H9 (cell line): Measurements from ENCODE around the gene ARID1B. TPM values are rescaled to one million over a fixed set of nuclear protein-coding genes. Genes with fewer than 3 reads are reported as not detected.

Experiments used
- DNase-seq: peaks from one replicate; pipeline ENCODE4 v3.0.0-alpha.2; 2017
- H2AFZ ChIP-seq: one replicate; pipeline ENCODE4 v1.6.1; 2013; ENCODE audit warnings: mild to moderate bottlenecking, low read length, control low read depth, moderate library complexity
- H2AK5ac ChIP-seq: 2 replicates; pipeline ENCODE4 v1.6.1; 2013; ENCODE audit warnings: low read length, control low read depth, mixed read lengths; ENCODE audit not compliant: insufficient read length
- H2BK120ac ChIP-seq: one replicate; pipeline ENCODE4 v1.6.1; 2013; ENCODE audit warnings: low read depth, mild to moderate bottlenecking, low read length, control low read depth, inconsistent platforms; ENCODE audit not compliant: poor library complexity, severe bottlenecking
- H2BK12ac ChIP-seq: 2 replicates; pipeline ENCODE4 v1.6.1; 2013; ENCODE audit warnings: low read length, control low read depth, mixed read lengths, low read depth; ENCODE audit not compliant: insufficient read length
- H2BK15ac ChIP-seq: 2 replicates; pipeline ENCODE4 v1.6.1; 2013; ENCODE audit warnings: low read depth, low read length, control low read depth
- H2BK20ac ChIP-seq: one replicate; pipeline ENCODE4 v1.6.1; 2013; ENCODE audit warnings: low read depth, mild to moderate bottlenecking, low read length, control low read depth, inconsistent platforms; ENCODE audit not compliant: poor library complexity, severe bottlenecking
- H2BK5ac ChIP-seq: 2 replicates; pipeline ENCODE4 v1.6.1; 2013; ENCODE audit warnings: low read length, control low read depth, mixed read lengths; ENCODE audit not compliant: insufficient read length
- H3K14ac ChIP-seq: 2 replicates; pipeline ENCODE4 v1.6.1; 2013; ENCODE audit warnings: low read length, control low read depth; ENCODE audit not compliant: insufficient read depth
- H3K18ac ChIP-seq: 2 replicates; pipeline ENCODE4 v1.6.1; 2013; ENCODE audit warnings: low read depth, mild to moderate bottlenecking, mixed read lengths, low read length, control low read depth; ENCODE audit not compliant: insufficient read length
- H3K23ac ChIP-seq: 2 replicates; pipeline ENCODE4 v1.6.1; 2013; ENCODE audit warnings: low read length, control low read depth, mixed read lengths, low read depth; ENCODE audit not compliant: insufficient read length
- H3K23me2 ChIP-seq: 2 replicates; pipeline ENCODE4 v1.6.1; 2013; ENCODE audit warnings: low read depth, mild to moderate bottlenecking, mixed read lengths, low read length, control low read depth; ENCODE audit not compliant: insufficient read length, poor library complexity, severe bottlenecking
- H3K27ac ChIP-seq: 2 replicates; pipeline ENCODE4 v1.5.1; 2013; ENCODE audit warnings: low read length, control low read depth, mixed read lengths, low read depth; ENCODE audit not compliant: insufficient read length
- H3K27me3 ChIP-seq: 2 replicates; pipeline ENCODE4 v1.6.1; 2013; ENCODE audit warnings: low read length, control low read depth, inconsistent platforms; ENCODE audit not compliant: insufficient read depth
- H3K4ac ChIP-seq: 2 replicates; pipeline ENCODE4 v1.6.1; 2013; ENCODE audit warnings: low read depth, mild to moderate bottlenecking, control low read depth, inconsistent platforms, low read length, moderate library complexity
- H3K4me1 ChIP-seq: 2 replicates; pipeline ENCODE4 v1.6.1; 2013; ENCODE audit warnings: low read length, control low read depth, inconsistent platforms; ENCODE audit not compliant: insufficient read depth
- H3K4me2 ChIP-seq: 2 replicates; pipeline ENCODE4 v1.6.1; 2013; ENCODE audit warnings: low read length, control low read depth, mixed read lengths; ENCODE audit not compliant: insufficient read length, insufficient read depth
- H3K56ac ChIP-seq: 2 replicates; pipeline ENCODE4 v1.6.1; 2013; ENCODE audit warnings: low read depth, mild to moderate bottlenecking, mixed read lengths, low read length, control low read depth; ENCODE audit not compliant: insufficient read length
- H3K79me1 ChIP-seq: 2 replicates; pipeline ENCODE4 v1.6.1; 2013; ENCODE audit warnings: low read depth, mild to moderate bottlenecking, moderate library complexity, low read length, control low read depth, inconsistent platforms; ENCODE audit not compliant: insufficient read depth, poor library complexity, severe bottlenecking
- H3K79me2 ChIP-seq: 2 replicates; pipeline ENCODE4 v1.6.1; 2013; ENCODE audit warnings: low read length, control low read depth, inconsistent platforms; ENCODE audit not compliant: insufficient read depth
- H3K9ac ChIP-seq: 2 replicates; pipeline ENCODE4 v1.6.1; 2013; ENCODE audit warnings: low read length, control low read depth, mixed read lengths; ENCODE audit not compliant: insufficient read length; ENCODE audit errors: extremely low read depth
- H3K9me3 ChIP-seq: one replicate; pipeline ENCODE4 v1.6.1; 2013; ENCODE audit warnings: low read depth, low read length, inconsistent platforms; ENCODE audit not compliant: control insufficient read depth
- H3T11ph ChIP-seq: one replicate; pipeline ENCODE4 v1.6.1; 2013; ENCODE audit warnings: mild to moderate bottlenecking, low read length, control low read depth, inconsistent platforms
- H4K20me1 ChIP-seq: one replicate; pipeline ENCODE4 v1.6.1; 2013; ENCODE audit not compliant: control insufficient read depth, insufficient read length, insufficient read depth
- H4K5ac ChIP-seq: 2 replicates; pipeline ENCODE4 v1.6.1; 2013; ENCODE audit warnings: low read depth, mild to moderate bottlenecking, mixed read lengths, low read length, control low read depth; ENCODE audit not compliant: insufficient read length
- H4K8ac ChIP-seq: replicated peaks from 2 replicates; pipeline ENCODE4 v1.6.1; 2013; ENCODE audit warnings: low read length, control low read depth, mixed read lengths, low read depth; ENCODE audit not compliant: insufficient read length
- H4K91ac ChIP-seq: 2 replicates; pipeline ENCODE4 v1.6.1; 2013; ENCODE audit warnings: low read depth, mild to moderate bottlenecking, moderate library complexity, mixed read lengths, low read length, control low read depth; ENCODE audit not compliant: insufficient read length
- H3K27ac Mint-ChIP-seq, 3 experiments: 2 replicates in 2 of 3; 3 replicates in 1 of 3; pipeline ENCODE4 v1.8.0; 2020 to 2021; ENCODE audit warnings: mixed read lengths in 3 of 3, mild to moderate bottlenecking in 1 of 3, moderate library complexity in 1 of 3
- H3K27me3 Mint-ChIP-seq: 2 replicates; pipeline ENCODE4 v1.8.0; 2021; ENCODE audit warnings: low read depth, mild to moderate bottlenecking, moderate library complexity, mixed read lengths
- H3K36me3 Mint-ChIP-seq, 3 experiments: 2 replicates in 2 of 3; 3 replicates in 1 of 3; pipeline ENCODE4 v1.8.0; 2020 to 2021; ENCODE audit warnings: low read depth in 3 of 3, mixed read lengths in 3 of 3; ENCODE audit not compliant: insufficient read depth in 1 of 3
- H3K4me1 Mint-ChIP-seq, 2 experiments: 2 replicates each; pipeline ENCODE4 v1.8.0; 2020; ENCODE audit warnings: mixed read lengths in 2 of 2
- H3K4me3 Mint-ChIP-seq, 2 experiments: 2 replicates in 1 of 2; 3 replicates in 1 of 2; pipeline ENCODE4 v1.8.0; 2020 to 2021; ENCODE audit warnings: mild to moderate bottlenecking in 2 of 2, mixed read lengths in 2 of 2, moderate library complexity in 1 of 2
- H3K9me3 Mint-ChIP-seq, 2 experiments: 2 replicates in 1 of 2; 3 replicates in 1 of 2; pipeline ENCODE4 v1.8.0; 2020; ENCODE audit warnings: mild to moderate bottlenecking in 2 of 2, mixed read lengths in 2 of 2, moderate library complexity in 1 of 2
- WGBS: extraction: QIAGEN DNeasy Blood & Tissue Kit; methylation state at CpG from one replicate; pipeline ENCODE4 v1.1.7; 2013; ENCODE audit warnings: missing lambda C conversion rate, low lambda C conversion rate, mixed read lengths; ENCODE audit not compliant: insufficient read length; ENCODE audit errors: extremely low coverage; 5-methylcytosine and 5-hydroxymethylcytosine counted together
- total RNA-seq: library from RNA; stranded (reverse); gene quantifications from 2 replicates; pipeline ENCODE4 v1.2.1, GENCODE V29; 2021
- TF ChIP-seq, protein P1 (sequence below): fragments of 200-600 bp; sonication (generic); conservative IDR thresholded peaks from 3 replicates; pipeline ENCODE4 v1.8.0; 2021; ENCODE audit warnings: antibody characterized with exemption, mild to moderate bottlenecking

The ARID1B gene
- total RNA-seq, 1 experiment from 2014 or later = 88.2 TPM

DNA sequence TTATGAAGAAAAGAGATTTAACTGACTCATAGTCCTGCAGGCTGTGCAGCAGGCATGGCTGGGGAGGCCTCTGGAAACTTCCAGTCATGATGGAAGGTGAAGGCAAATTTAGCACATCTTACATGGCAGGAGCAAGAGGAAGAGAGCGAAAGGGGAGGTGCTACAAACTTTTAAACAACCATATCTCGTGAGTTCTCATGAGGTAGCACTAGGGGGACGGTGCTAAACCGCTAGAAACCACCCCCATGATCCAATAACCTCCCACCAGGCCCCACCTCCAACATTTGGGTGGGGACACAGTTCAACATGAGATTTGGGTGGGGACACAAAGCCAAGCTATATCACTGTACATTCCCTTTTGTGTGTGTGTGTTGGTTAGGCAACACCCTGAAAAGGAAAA, 336.2 kb downstream of the ARID1B start:
- DNase-seq = no peak
- TF ChIP-seq, protein P1, sequence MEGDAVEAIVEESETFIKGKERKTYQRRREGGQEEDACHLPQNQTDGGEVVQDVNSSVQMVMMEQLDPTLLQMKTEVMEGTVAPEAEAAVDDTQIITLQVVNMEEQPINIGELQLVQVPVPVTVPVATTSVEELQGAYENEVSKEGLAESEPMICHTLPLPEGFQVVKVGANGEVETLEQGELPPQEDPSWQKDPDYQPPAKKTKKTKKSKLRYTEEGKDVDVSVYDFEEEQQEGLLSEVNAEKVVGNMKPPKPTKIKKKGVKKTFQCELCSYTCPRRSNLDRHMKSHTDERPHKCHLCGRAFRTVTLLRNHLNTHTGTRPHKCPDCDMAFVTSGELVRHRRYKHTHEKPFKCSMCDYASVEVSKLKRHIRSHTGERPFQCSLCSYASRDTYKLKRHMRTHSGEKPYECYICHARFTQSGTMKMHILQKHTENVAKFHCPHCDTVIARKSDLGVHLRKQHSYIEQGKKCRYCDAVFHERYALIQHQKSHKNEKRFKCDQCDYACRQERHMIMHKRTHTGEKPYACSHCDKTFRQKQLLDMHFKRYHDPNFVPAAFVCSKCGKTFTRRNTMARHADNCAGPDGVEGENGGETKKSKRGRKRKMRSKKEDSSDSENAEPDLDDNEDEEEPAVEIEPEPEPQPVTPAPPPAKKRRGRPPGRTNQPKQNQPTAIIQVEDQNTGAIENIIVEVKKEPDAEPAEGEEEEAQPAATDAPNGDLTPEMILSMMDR = no peak
- Histone ChIP-seq H3K18ac (no peak overlapping the region), H4K5ac (no peak overlapping the region), H3K4me2 (no peak overlapping the region), H4K20me1 (no peaks in the 10 kb centered on the region), H3K27ac (no peak overlapping the region), H2BK15ac (no peak overlapping the region), H3K27me3 (no peaks in the 10 kb centered on the region), H3K23me2 (no peaks in the 10 kb centered on the region), H2BK120ac (no peak overlapping the region), H3K4ac (no peak overlapping the region), H2BK20ac (no peak overlapping the region), H3K79me2 (no peaks in the 10 kb centered on the region), H3K9me3 (no peaks in the 10 kb centered on the region), H3K4me1 (no peaks in the 10 kb centered on the region; the same call in 1 of the 2 replicates), H2BK5ac (no peak overlapping the region), H2AK5ac (no peak overlapping the region), H3K56ac (no peak overlapping the region), H3T11ph (no peak overlapping the region), H3K14ac (no peak overlapping the region), H4K8ac (no peak overlapping the region), H2BK12ac (no peak overlapping the region), H4K91ac (no peak overlapping the region), H3K79me1 (peaks cover 4% of the 10 kb centered on the region), H2AFZ (no peak overlapping the region), H3K23ac (no peak overlapping the region), H3K9ac (no peak overlapping the region)
- Mint-ChIP-seq H3K36me3 (peaks cover 11 to 19% (median 18%) of the 10 kb centered on the region in 3 experiments), H3K4me1 (no peaks in the 10 kb centered on the region; a peak in 1 of 4 replicates), H3K27me3 (no peaks in the 10 kb centered on the region), H3K4me3 (no peak overlapping the region), H3K9me3 (no peaks in the 10 kb centered on the region), H3K27ac (no peak overlapping the region)
- WGBS = no CpG with 5 or more reads among the region's 4 CpGs
